GM12874 (cell line): Measurements from ENCODE around the gene CERK.

Experiments
- TF ChIP-seq, protein P1 (sequence below): IDR thresholded peaks from 2 replicates; pipeline ENCODE4 v1.5.1; 2011; ENCODE audit warnings: low read depth, mild to moderate bottlenecking, control low read depth, low read length, moderate library complexity; ENCODE audit not compliant: insufficient read depth

CERK gene

GRCh38 chr22:46723882-46724281 is 14.2 kb downstream of the CERK start:
- TF ChIP-seq, protein P1, sequence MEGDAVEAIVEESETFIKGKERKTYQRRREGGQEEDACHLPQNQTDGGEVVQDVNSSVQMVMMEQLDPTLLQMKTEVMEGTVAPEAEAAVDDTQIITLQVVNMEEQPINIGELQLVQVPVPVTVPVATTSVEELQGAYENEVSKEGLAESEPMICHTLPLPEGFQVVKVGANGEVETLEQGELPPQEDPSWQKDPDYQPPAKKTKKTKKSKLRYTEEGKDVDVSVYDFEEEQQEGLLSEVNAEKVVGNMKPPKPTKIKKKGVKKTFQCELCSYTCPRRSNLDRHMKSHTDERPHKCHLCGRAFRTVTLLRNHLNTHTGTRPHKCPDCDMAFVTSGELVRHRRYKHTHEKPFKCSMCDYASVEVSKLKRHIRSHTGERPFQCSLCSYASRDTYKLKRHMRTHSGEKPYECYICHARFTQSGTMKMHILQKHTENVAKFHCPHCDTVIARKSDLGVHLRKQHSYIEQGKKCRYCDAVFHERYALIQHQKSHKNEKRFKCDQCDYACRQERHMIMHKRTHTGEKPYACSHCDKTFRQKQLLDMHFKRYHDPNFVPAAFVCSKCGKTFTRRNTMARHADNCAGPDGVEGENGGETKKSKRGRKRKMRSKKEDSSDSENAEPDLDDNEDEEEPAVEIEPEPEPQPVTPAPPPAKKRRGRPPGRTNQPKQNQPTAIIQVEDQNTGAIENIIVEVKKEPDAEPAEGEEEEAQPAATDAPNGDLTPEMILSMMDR, result no peak

GRCh38 chr22:46721501-46722085 is 16.5 kb downstream of the CERK start:
- TF ChIP-seq, protein P1, result no peak

DNA sequence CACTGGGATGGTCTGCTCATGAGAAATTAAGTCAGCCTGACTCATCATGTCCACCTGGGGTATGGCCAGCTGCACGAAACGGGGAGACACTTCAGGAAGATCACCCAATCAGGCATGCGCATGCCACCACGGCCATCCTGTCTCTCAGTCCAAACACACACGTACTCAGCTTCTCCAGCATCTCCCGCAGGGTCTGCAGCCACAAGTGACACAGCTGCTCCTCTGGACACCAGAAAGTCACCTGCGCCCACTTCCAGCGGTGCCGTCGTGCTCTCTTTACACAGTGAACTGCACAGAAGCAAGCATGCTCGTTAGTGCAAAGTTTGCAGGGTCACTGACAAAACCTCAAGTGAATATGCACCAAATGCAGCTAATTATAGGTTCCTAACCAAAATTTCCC is 18.1 kb downstream of the CERK start:
- TF ChIP-seq, protein P1, result no peak

- TF ChIP-seq, protein P1, result no peak
Observed at GRCh38 chr22:46714550-46714949, 23.5 kb downstream of the CERK start.

GRCh38 chr22:46712288-46712687 is 25.8 kb downstream of the CERK start:
- TF ChIP-seq, protein P1, result no peak

DNA sequence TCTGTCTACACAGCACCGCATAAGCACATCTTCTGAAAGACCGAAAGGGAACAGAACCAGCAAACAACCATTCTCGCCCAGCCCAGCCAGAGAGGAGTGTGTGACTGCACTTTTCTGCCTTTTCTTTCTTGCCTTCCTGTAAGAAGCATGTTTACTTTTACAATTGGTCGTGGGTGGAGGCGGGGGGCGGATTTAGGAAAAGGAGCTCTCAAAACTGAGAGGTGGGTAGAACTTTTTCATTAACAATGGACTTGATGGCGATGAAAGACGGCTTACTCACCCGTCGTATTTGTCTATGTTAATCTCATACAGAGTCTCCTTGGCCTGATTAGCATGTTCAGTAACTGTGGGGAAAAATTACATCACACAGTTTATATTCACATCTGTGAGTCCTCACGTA is 27.2 kb downstream of the CERK start:
- TF ChIP-seq, protein P1, result no peak

- TF ChIP-seq, protein P1, result no peak
Observed at GRCh38 chr22:46708766-46709330, 29.2 kb downstream of the CERK start.
